Uterus (tissue), 2 donors: ENCODE measurements around the gene ZNF207.

Experiments
- CTCF ChIP-seq, 4 experiments: fragments of 200-600 bp in 2 of 4; fragments of 450-650 bp in 2 of 4; sonication (generic) in 2 of 4; IDR thresholded peaks; one replicate each; pipeline ENCODE4 v1.5.1; 2016 to 2019; ENCODE audit warnings: antibody characterized with exemption in 4 of 4, mild to moderate bottlenecking in 2 of 4, moderate library complexity in 1 of 4
- POLR2A ChIP-seq, 2 donors: fragments of 450-650 bp; IDR thresholded peaks; one replicate each; pipeline ENCODE4 v1.6.1; 2016; ENCODE audit warnings: antibody characterized with exemption in 2 of 2, mild to moderate bottlenecking in 1 of 2, moderate library complexity in 1 of 2

GRCh38 chr17:32355649-32356377 lies 5.9 kb downstream of the ZNF207 start:
- TF ChIP-seq CTCF (IDR thresholded peaks at IDR 0.05) (no peak), POLR2A (IDR thresholded peaks at IDR 0.05) (no peak)
